PC-9 (cell line): Measurements from ENCODE around the gene PSMB2. TPM values are rescaled to one million over a fixed set of nuclear protein-coding genes. Genes with fewer than 3 reads are reported as not detected.

Experiments used
- BruUV-seq: library from RNA; stranded (reverse); fragments of 400-500 nt; replicated peaks from 2 replicates; lab custom pipeline; 2021; lab: Mats Ljungman, UMichigan
- CTCF ChIA-PET: fragments of 300-600 bp; sonication (Branson Sonifier 250); formaldehyde crosslinking; loops from one replicate; lab custom pipeline; 2022; ENCODE audit warnings: antibody characterized with exemption; lab: Charles Lee
- POLR2A ChIA-PET: fragments of 300-600 bp; sonication (Branson Sonifier 250); formaldehyde crosslinking; loops from one replicate; lab custom pipeline; 2022; ENCODE audit warnings: antibody characterized with exemption; ENCODE audit not compliant: unreplicated experiment; lab: Charles Lee
- DNase-seq, 2 experiments: peaks; one replicate each; pipeline versions ENCODE4 v3.0.0 to v3.0.0-alpha.2; 2015 to 2022; ENCODE audit warnings: mixed read lengths in 1 of 2
- H2AFZ ChIP-seq: fragments of 200-600 bp; sonication (generic); 2 replicates; pipeline ENCODE4 v1.8.1; 2017; ENCODE audit warnings: antibody characterized with exemption
- H3F3A ChIP-seq: fragments of 200-600 bp; sonication (generic); 2 replicates; pipeline ENCODE4 v1.8.1; 2017; ENCODE audit warnings: antibody characterized with exemption, mild to moderate bottlenecking, low read depth; ENCODE audit not compliant: insufficient read depth
- H3K27ac ChIP-seq: fragments of 200-600 bp; sonication (generic); 2 replicates; pipeline ENCODE4 v1.6.1; 2016; ENCODE audit warnings: mixed run types
- H3K27me3 ChIP-seq: fragments of 200-600 bp; sonication (generic); 2 replicates; pipeline ENCODE4 v1.6.1; 2016; ENCODE audit warnings: low read depth, mixed run types; ENCODE audit not compliant: insufficient read depth
- H3K36me3 ChIP-seq: fragments of 200-600 bp; sonication (generic); 2 replicates; pipeline ENCODE4 v1.6.1; 2016; ENCODE audit warnings: low read depth, mixed run types
- H3K4me1 ChIP-seq: fragments of 200-600 bp; sonication (generic); replicated peaks from 2 replicates; pipeline ENCODE4 v1.6.1; 2016; ENCODE audit warnings: mixed run types; ENCODE audit not compliant: insufficient read depth
- H3K4me2 ChIP-seq: fragments of 200-600 bp; sonication (generic); 2 replicates; pipeline ENCODE4 v1.6.1; 2017; ENCODE audit warnings: mixed run types
- H3K4me3 ChIP-seq: fragments of 200-600 bp; sonication (generic); 2 replicates; pipeline ENCODE4 v1.6.1; 2016; ENCODE audit warnings: mixed run types
- H3K79me2 ChIP-seq: fragments of 200-600 bp; sonication (generic); 2 replicates; pipeline ENCODE4 v1.6.1; 2017; ENCODE audit warnings: low read depth, mixed run types
- H3K9me2 ChIP-seq: fragments of 200-600 bp; sonication (generic); 2 replicates; pipeline ENCODE4 v1.8.1; 2017; ENCODE audit warnings: mild to moderate bottlenecking; ENCODE audit not compliant: insufficient read depth
- H3K9me3 ChIP-seq: fragments of 200-600 bp; sonication (generic); 2 replicates; pipeline ENCODE4 v1.8.1; 2016; ENCODE audit warnings: low read depth; ENCODE audit not compliant: insufficient read depth
- H4K20me1 ChIP-seq: fragments of 200-600 bp; sonication (generic); 2 replicates; pipeline ENCODE4 v1.8.1; 2017; ENCODE audit not compliant: insufficient read depth
- EZH2 ChIP-seq: fragments of 200-600 bp; sonication (generic); IDR thresholded peaks from 2 replicates; pipeline ENCODE4 v1.8.0; 2017; ENCODE audit warnings: antibody characterized with exemption, low read depth
- intact Hi-C: fragments of 100-400 bp; cut with micrococcal nuclease; formaldehyde crosslinking; loops from one replicate; pipeline ENCODE4 v1.10.0; 2022; ENCODE audit not compliant: unreplicated experiment
- total RNA-seq: library from RNA; stranded (reverse); gene quantifications from 2 replicates; pipeline ENCODE4 v1.2.3, GENCODE V29; 2021
- TF ChIP-seq, protein P1 (sequence below): fragments of 200-600 bp; sonication (generic); conservative IDR thresholded peaks from 2 replicates; pipeline ENCODE4 v1.6.1; 2017; ENCODE audit warnings: mixed run types, antibody characterized with exemption, mild to moderate bottlenecking, moderate library complexity

PSMB2 gene
- total RNA-seq, 1 experiment from 2014 or later, result 206 TPM

DNA sequence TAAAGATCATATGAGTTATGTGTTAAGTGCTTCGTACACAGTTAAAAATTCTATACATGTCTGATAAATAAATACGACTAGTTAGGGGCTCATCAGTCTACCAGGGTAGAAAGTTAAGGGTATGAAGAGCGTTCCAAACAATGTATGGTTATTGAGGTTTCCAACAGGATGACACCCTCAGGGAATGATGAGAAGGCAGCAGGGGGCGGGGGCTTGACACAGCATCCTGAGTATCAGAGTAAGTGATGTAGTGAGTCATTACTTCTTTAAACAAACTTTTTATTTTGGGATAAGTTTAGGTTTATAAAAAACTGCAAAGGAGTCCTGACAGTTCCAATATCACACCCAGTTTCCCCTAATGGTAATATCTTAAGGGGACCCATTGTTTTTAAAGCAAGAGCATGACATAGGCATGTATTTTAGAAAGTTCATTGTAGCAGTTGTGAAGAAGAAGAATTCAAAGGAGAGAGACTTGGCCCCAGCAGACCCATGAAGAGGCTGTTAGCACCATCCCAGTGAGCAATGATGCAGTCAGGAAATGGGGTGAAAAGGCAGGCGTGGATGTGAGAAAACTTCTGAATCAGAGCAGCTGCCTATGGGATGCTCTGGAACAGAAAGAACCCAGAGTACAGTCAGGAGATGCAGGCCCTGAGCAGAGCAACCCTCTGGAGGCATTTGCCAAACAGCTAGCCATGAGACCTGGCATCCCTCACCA is 15.0 kb upstream of the PSMB2 start:
- Histone ChIP-seq H3K4me3 (no peak overlapping the region), H4K20me1 (0 out of 2 replicates have a peak, but pooled peaks cover 6% of the 10 kb centered on the region), H3F3A (no peaks in the 10 kb centered on the region), H3K9me3 (no peaks in the 10 kb centered on the region), H3K36me3 (no peaks in the 10 kb centered on the region), H3K4me2 (no peak overlapping the region), H3K9me2 (no peaks in the 10 kb centered on the region), H3K27ac (no peak overlapping the region), H3K27me3 (peaks cover 65% of the 10 kb centered on the region), H2AFZ (no peak overlapping the region), H3K79me2 (no peaks in the 10 kb centered on the region), H3K4me1 (no peaks in the 10 kb centered on the region)
- no peak for DNase-seq
- POLR2A ChIA-PET, result no interaction called here
- TF ChIP-seq, protein P1, sequence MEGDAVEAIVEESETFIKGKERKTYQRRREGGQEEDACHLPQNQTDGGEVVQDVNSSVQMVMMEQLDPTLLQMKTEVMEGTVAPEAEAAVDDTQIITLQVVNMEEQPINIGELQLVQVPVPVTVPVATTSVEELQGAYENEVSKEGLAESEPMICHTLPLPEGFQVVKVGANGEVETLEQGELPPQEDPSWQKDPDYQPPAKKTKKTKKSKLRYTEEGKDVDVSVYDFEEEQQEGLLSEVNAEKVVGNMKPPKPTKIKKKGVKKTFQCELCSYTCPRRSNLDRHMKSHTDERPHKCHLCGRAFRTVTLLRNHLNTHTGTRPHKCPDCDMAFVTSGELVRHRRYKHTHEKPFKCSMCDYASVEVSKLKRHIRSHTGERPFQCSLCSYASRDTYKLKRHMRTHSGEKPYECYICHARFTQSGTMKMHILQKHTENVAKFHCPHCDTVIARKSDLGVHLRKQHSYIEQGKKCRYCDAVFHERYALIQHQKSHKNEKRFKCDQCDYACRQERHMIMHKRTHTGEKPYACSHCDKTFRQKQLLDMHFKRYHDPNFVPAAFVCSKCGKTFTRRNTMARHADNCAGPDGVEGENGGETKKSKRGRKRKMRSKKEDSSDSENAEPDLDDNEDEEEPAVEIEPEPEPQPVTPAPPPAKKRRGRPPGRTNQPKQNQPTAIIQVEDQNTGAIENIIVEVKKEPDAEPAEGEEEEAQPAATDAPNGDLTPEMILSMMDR, result no peak
- TF ChIP-seq EZH2, result no peak
- intact Hi-C loops, result no loop called here
- CTCF ChIA-PET, result no interaction called here
- BruUV-seq, result no TSS peak

DNA sequence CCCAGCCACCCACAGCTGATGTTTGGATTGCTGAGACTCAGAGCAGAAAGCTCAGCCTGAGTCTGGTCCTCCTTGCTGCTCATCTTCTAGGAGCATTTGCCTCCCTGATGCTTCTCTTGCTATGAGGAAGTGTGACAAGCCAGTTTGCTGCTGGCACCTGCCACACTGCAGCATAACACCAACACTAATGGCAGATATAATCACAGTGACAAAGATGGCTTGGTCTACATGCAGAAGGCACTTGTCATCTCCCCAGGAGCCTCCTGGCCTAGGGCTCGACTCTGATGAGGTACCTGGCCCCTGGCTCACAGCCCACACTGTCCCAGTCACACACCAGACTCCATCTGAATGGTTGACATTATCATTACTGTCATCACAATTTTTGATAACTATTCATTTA is 13.9 kb upstream of the PSMB2 start:
- Histone ChIP-seq H3K79me2 (no peaks in the 10 kb centered on the region), H2AFZ (no peak overlapping the region), H3F3A (no peaks in the 10 kb centered on the region), H3K4me3 (no peak overlapping the region), H3K9me3 (no peaks in the 10 kb centered on the region), H3K9me2 (no peaks in the 10 kb centered on the region), H3K4me2 (no peak overlapping the region), H4K20me1 (0 out of 2 replicates have a peak, but pooled peaks cover 6% of the 10 kb centered on the region), H3K27me3 (peaks cover 70% of the 10 kb centered on the region), H3K36me3 (no peaks in the 10 kb centered on the region), H3K4me1 (no peaks in the 10 kb centered on the region), H3K27ac (no peak overlapping the region)
- intact Hi-C loops, result no loop called here
- POLR2A ChIA-PET, result no interaction called here
- CTCF ChIA-PET, result no interaction called here
- TF ChIP-seq, protein P1, result no peak
- TF ChIP-seq EZH2, result no peak
- BruUV-seq, result no TSS peak
- no peak for DNase-seq

DNA sequence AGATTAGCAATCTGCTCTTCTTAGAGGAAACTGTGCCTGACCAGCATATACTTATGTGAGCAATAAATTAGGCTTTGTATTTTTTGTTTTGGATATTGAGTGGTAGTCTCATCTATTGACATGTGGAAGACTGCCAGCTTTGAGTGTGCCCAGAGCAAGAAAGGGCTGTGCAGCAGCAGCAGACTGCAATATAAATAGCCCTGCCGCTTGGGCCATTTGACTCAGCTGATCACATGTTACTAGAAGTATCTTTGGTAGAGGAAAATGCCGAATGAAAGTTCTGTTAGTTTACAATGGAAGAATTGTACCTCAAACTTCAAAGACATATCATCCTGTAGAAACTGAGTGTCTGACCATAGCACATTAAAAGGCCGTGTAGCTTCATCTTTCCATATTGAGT is 9.1 kb upstream of the PSMB2 start:
- intact Hi-C loops, result no loop called here
- no peaks in the 10 kb centered on the region for H3K36me3 ChIP-seq
- CTCF ChIA-PET, result no interaction called here
- H3K9me3 ChIP-seq, result no peaks in the 10 kb centered on the region
- H3K4me3 ChIP-seq, result no peak overlapping the region
- peaks cover 81% of the 10 kb centered on the region for H3K27me3 ChIP-seq
- DNase-seq, result no peak
- H3K4me2 ChIP-seq, result no peak overlapping the region
- POLR2A ChIA-PET, result no interaction called here
- H4K20me1 ChIP-seq, result 0 out of 2 replicates have a peak, but pooled peaks cover under 1% of the 10 kb centered on the region
- H3K9me2 ChIP-seq, result no peaks in the 10 kb centered on the region
- H2AFZ ChIP-seq, result no peak overlapping the region
- no peaks in the 10 kb centered on the region for H3K4me1 ChIP-seq
- BruUV-seq, result no TSS peak
- H3K27ac ChIP-seq, result no peak overlapping the region
- TF ChIP-seq, protein P1, result no peak
- no peak for TF ChIP-seq EZH2
- H3K79me2 ChIP-seq, result no peaks in the 10 kb centered on the region
- H3F3A ChIP-seq, result no peaks in the 10 kb centered on the region
